SK-N-SH (cell line): ENCODE results near the gene ALG9. TPM values are rescaled to one million over a fixed set of nuclear protein-coding genes. Genes with fewer than 3 reads are reported as not detected.

ENCODE experiments used
- CTCF ChIA-PET: fragments of 300-600, 350-600 bp; formaldehyde crosslinking; extraction: SDS; loops from one replicate; lab custom pipeline; 2021; lab: Yijun Ruan, JAX
- POLR2A ChIA-PET: fragments of 350-600 bp; sonication (Branson Sonifier 250); formaldehyde crosslinking; extraction: SDS; loops from one replicate; lab custom pipeline; 2020; ENCODE audit warnings: antibody characterized with exemption, inconsistent platforms; lab: Yijun Ruan, JAX
- DNase-seq: peaks from one replicate; pipeline ENCODE4 v3.0.0; 2012
- H2AFZ ChIP-seq: fragments of 200-600 bp; sonication (generic); 2 replicates; pipeline ENCODE4 v1.8.1; 2016; ENCODE audit warnings: antibody characterized with exemption, mild to moderate bottlenecking, low read depth
- H3F3A ChIP-seq: fragments of 200-600 bp; sonication (generic); replicated peaks from 2 replicates; pipeline ENCODE3; 2016; ENCODE audit warnings: antibody characterized with exemption, mild to moderate bottlenecking; ENCODE audit not compliant: insufficient read depth
- H3K27ac ChIP-seq, 2 experiments: fragments of 200-500 bp in 1 of 2; fragments of 200-600 bp in 1 of 2; sonication (Bioruptor generic) in 1 of 2; sonication (generic), shearing (Covaris generic) in 1 of 2; 2 replicates each; pipeline versions ENCODE4 v1.5.1 to v1.6.1; 2014 to 2016; ENCODE audit warnings: low read depth in 2 of 2, inconsistent platforms in 1 of 2, low read length in 1 of 2, mild to moderate bottlenecking in 1 of 2, mixed read lengths in 1 of 2
- H3K27me3 ChIP-seq: fragments of 200-600 bp; sonication (generic), shearing (Covaris generic); 2 replicates; pipeline ENCODE4 v1.6.1; 2016; ENCODE audit warnings: mixed run types; ENCODE audit not compliant: insufficient read depth
- H3K36me3 ChIP-seq, 2 experiments: fragments of 200-500 bp in 1 of 2; fragments of 200-600 bp in 1 of 2; sonication (Bioruptor generic) in 1 of 2; sonication (generic) in 1 of 2; replicated peaks in 1 of 2; 2 replicates each; pipeline versions ENCODE3 to v1.5.1; 2014 to 2016; ENCODE audit warnings: low read length in 1 of 2, mild to moderate bottlenecking in 1 of 2; ENCODE audit not compliant: insufficient read depth in 2 of 2, control insufficient read depth in 1 of 2
- H3K4me1 ChIP-seq, 2 experiments: fragments of 200-500 bp in 1 of 2; fragments of 200-600 bp in 1 of 2; sonication (Bioruptor generic) in 1 of 2; sonication (generic), shearing (Covaris generic) in 1 of 2; 2 replicates each; pipeline versions ENCODE4 v1.5.1 to v1.6.1; 2014 to 2016; ENCODE audit warnings: low read depth in 1 of 2, low read length in 1 of 2, mixed run types in 1 of 2; ENCODE audit not compliant: insufficient read depth in 2 of 2, control insufficient read depth in 1 of 2
- H3K4me2 ChIP-seq: fragments of 200-600 bp; sonication (generic), shearing (Covaris generic); 2 replicates; pipeline ENCODE4 v1.6.1; 2017; ENCODE audit warnings: mixed run types
- H3K4me3 ChIP-seq, 2 experiments: fragments of 200-500 bp in 1 of 2; fragments of 200-600 bp in 1 of 2; sonication (Bioruptor generic) in 1 of 2; sonication (generic), shearing (Covaris generic) in 1 of 2; 2 replicates each; pipeline versions ENCODE4 v1.5.1 to v1.8.1; 2014 to 2016; ENCODE audit warnings: low read depth in 2 of 2, inconsistent platforms in 1 of 2, low read length in 1 of 2, mild to moderate bottlenecking in 1 of 2, mixed read lengths in 1 of 2, moderate library complexity in 1 of 2
- H3K79me2 ChIP-seq: fragments of 200-600 bp; sonication (generic); 2 replicates; pipeline ENCODE4 v1.8.1; 2017; ENCODE audit warnings: mild to moderate bottlenecking; ENCODE audit not compliant: insufficient read depth
- H3K9ac ChIP-seq: fragments of 200-600 bp; sonication (generic); 2 replicates; pipeline ENCODE4 v1.6.1; 2017; ENCODE audit warnings: mixed run types
- H3K9me2 ChIP-seq: fragments of 200-600 bp; sonication (generic); 2 replicates; pipeline ENCODE4 v1.6.1; 2017; ENCODE audit warnings: mixed run types
- H3K9me3 ChIP-seq: fragments of 200-600 bp; sonication (generic); 2 replicates; pipeline ENCODE4 v1.6.1; 2017; ENCODE audit warnings: mixed run types, mild to moderate bottlenecking, moderate library complexity
- H4K20me1 ChIP-seq: fragments of 200-600 bp; sonication (generic); 2 replicates; pipeline ENCODE4 v1.6.1; 2017; ENCODE audit warnings: mild to moderate bottlenecking, mixed run types; ENCODE audit not compliant: insufficient read depth
- CHD2 ChIP-seq: fragments of 150-350 bp; IDR thresholded peaks from 2 replicates; pipeline ENCODE4 v1.6.1; 2018; ENCODE audit warnings: low read length; ENCODE audit not compliant: partially characterized antibody
- GABPA ChIP-seq: IDR thresholded peaks from 2 replicates; pipeline ENCODE4 v1.4.0; 2012; ENCODE audit warnings: low read depth, mild to moderate bottlenecking
- MXI1 ChIP-seq: IDR thresholded peaks from 2 replicates; pipeline ENCODE4 v1.6.1; 2012; ENCODE audit warnings: mild to moderate bottlenecking, low read depth, low read length, improper control_type of control experiment
- NFIC ChIP-seq: IDR thresholded peaks from 2 replicates; pipeline ENCODE4 v1.4.0; 2012; ENCODE audit warnings: borderline replicate concordance
- RAD21 ChIP-seq: IDR thresholded peaks from 2 replicates; pipeline ENCODE4 v1.6.1; 2012; ENCODE audit warnings: mild to moderate bottlenecking, low read length
- RFX5 ChIP-seq: IDR thresholded peaks from 2 replicates; pipeline ENCODE4 v1.6.1; 2012; ENCODE audit warnings: mild to moderate bottlenecking, improper control_type of control experiment, low read length
- SIN3A ChIP-seq: IDR thresholded peaks from 2 replicates; pipeline ENCODE4 v1.6.1; 2012; ENCODE audit warnings: low read depth, mild to moderate bottlenecking, low read length, moderate library complexity, borderline replicate concordance
- TAF1 ChIP-seq: IDR thresholded peaks from 2 replicates; pipeline ENCODE4 v1.6.1; 2012; ENCODE audit warnings: low read depth, mild to moderate bottlenecking, low read length, moderate library complexity, borderline replicate concordance
- YY1 ChIP-seq: IDR thresholded peaks from 2 replicates; pipeline ENCODE4 v1.4.0; 2012; ENCODE audit warnings: low read depth, mild to moderate bottlenecking
- WGBS: methylation state at CpG from one replicate; pipeline ENCODE4 v1.1.6; 2017; ENCODE audit warnings: low lambda C conversion rate; 5-methylcytosine and 5-hydroxymethylcytosine counted together
- polyA plus RNA-seq, 3 experiments: library from polyadenylated mRNA; depleted of rRNA; stranded (reverse); fragments of >200 nt; gene quantifications; 2 replicates each; pipeline ENCODE4 v1.2.3, GENCODE V29; 2012
- TF ChIP-seq, protein P1 (sequence below): fragments of 150-350 bp; IDR thresholded peaks from 2 replicates; pipeline ENCODE4 v1.6.1; 2017; ENCODE audit warnings: antibody characterized with exemption, low read length, low read depth, borderline replicate concordance
- TF ChIP-seq, protein P2 (sequence below): fragments of 150-350 bp; IDR thresholded peaks from 2 replicates; pipeline ENCODE4 v1.6.1; 2016; ENCODE audit warnings: mild to moderate bottlenecking, low read depth, low read length

Gene ALG9
- polyA plus RNA-seq, 1 of the 3 experiments (the other 2 are of a cell fraction): 17.9 TPM

DNA sequence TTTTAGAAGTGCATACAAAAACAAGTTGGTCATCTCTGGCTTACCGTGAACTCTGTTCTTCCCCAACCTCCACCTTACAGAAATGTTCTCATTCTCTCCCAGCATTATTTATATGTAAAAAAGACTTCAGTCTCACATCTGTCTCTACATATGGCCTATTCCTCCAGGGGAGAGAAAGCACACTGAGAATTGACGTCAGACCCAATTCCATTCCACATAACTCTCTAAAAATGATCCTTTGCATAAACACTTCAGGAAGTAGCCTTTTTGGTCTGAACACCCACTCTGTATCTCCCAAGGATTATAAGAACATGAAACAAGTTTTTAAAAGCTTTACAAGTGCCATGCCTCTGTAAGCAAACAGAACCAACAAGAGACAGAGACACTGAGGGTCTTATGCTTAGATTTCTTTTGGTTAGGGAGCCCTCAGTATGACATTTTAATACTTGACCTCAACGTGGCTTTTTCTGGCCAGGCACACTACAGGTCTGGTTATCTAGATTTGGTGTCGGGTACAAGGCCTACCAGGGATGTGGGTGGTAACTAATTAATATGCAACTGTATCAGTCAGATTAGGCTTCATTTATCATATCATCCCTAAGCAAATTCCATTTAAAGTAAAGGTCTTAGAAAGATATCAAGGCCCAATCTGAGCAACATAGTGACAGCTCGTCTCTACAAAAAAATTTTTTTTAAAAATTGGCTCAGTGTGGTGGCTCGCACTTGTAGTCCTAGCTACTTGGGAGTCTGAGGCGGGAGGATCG is 56.6 kb downstream of the ALG9 start (continued):
- TF ChIP-seq YY1 (no peak), MXI1 (no peak), GABPA (no peak), TAF1 (no peak), RFX5 (no peak), SIN3A (no peak)
- TF ChIP-seq, protein P1, sequence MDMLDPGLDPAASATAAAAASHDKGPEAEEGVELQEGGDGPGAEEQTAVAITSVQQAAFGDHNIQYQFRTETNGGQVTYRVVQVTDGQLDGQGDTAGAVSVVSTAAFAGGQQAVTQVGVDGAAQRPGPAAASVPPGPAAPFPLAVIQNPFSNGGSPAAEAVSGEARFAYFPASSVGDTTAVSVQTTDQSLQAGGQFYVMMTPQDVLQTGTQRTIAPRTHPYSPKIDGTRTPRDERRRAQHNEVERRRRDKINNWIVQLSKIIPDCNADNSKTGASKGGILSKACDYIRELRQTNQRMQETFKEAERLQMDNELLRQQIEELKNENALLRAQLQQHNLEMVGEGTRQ: no peak
- TF ChIP-seq, protein P2, sequence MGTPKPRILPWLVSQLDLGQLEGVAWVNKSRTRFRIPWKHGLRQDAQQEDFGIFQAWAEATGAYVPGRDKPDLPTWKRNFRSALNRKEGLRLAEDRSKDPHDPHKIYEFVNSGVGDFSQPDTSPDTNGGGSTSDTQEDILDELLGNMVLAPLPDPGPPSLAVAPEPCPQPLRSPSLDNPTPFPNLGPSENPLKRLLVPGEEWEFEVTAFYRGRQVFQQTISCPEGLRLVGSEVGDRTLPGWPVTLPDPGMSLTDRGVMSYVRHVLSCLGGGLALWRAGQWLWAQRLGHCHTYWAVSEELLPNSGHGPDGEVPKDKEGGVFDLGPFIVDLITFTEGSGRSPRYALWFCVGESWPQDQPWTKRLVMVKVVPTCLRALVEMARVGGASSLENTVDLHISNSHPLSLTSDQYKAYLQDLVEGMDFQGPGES: no peak

DNA sequence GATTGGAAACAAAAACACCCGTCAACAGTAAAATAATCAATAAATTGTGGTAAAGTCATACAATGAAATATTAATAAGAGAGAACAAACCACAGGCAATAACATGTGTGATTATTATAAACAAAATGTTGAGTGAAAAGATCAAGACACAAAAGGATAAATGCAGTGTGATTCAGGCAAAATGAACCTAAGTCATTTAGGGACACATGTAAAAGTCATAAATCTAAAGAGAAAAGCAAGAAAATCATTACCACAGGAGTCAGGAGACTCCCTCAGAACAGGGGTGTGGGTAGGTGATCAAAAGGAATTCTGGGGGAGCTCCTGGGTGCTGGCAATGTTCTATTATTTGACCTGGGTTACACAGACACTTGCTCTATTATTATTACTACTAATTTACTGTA is 57.3 kb downstream of the ALG9 start:
- H2AFZ ChIP-seq: no peak overlapping the region
- no peaks in the 10 kb centered on the region for H3K27me3 ChIP-seq
- peaks cover 5 to 6% of the 10 kb centered on the region in 2 experiments; a peak in 3 of 4 replicates for H3K4me1 ChIP-seq
- H3K36me3 ChIP-seq: peaks cover 0 to 3% of the 10 kb centered on the region in 2 experiments
- H3K9ac ChIP-seq: no peak overlapping the region
- H4K20me1 ChIP-seq: no peaks in the 10 kb centered on the region
- WGBS: 94% methylated on average over 1 of the region's 1 CpG
- no peaks in the 10 kb centered on the region for H3K9me3 ChIP-seq
- no peaks in the 10 kb centered on the region for H3K9me2 ChIP-seq
- no peak overlapping the region for H3K4me2 ChIP-seq
- H3K4me3 ChIP-seq: no peak overlapping the region
- no peak overlapping the region for H3K27ac ChIP-seq
- DNase-seq: no peak
- H3F3A ChIP-seq: peaks cover 9% of the 10 kb centered on the region
- POLR2A ChIA-PET: no interaction called here
- CTCF ChIA-PET: no interaction called here
- no peaks in the 10 kb centered on the region for H3K79me2 ChIP-seq
- TF ChIP-seq, protein P2: no peak
- TF ChIP-seq RAD21 (no peak), NFIC (no peak), CHD2 (no peak), TAF1 (no peak)
